Sigmoid colon (tissue), 4 donors: ENCODE measurements around the gene FAM107A.

Experiments
- CTCF ChIP-seq, 4 experiments: fragments of 450-650 bp in 3 of 4; fragments of 200-600 bp in 1 of 4; IDR thresholded peaks; one replicate each; pipeline ENCODE4 v1.5.1; 2016 to 2019; ENCODE audit warnings: antibody characterized with exemption in 4 of 4, mild to moderate bottlenecking in 3 of 4, moderate library complexity in 2 of 4
- EP300 ChIP-seq, 4 donors: sonication (generic); formaldehyde crosslinking; IDR thresholded peaks; one replicate each; pipeline ENCODE4 v1.6.1; 2017; ENCODE audit warnings: antibody characterized with exemption in 4 of 4
- POLR2A ChIP-seq, 2 donors: fragments of 450-650 bp; IDR thresholded peaks; one replicate each; pipeline ENCODE4 v1.6.1; 2016; ENCODE audit warnings: antibody characterized with exemption in 2 of 2, mild to moderate bottlenecking in 2 of 2, moderate library complexity in 2 of 2
- POLR2AphosphoS5 ChIP-seq, 4 donors: sonication (generic); formaldehyde crosslinking; IDR thresholded peaks; one replicate each; pipeline ENCODE4 v1.6.1; 2017; ENCODE audit warnings: antibody characterized with exemption in 4 of 4

- no peak for TF ChIP-seq CTCF (IDR thresholded peaks at IDR 0.05)
- TF ChIP-seq POLR2AphosphoS5 (IDR thresholded peaks at IDR 0.05), result no peak
- no peak for TF ChIP-seq EP300 (IDR thresholded peaks at IDR 0.05)
- TF ChIP-seq POLR2A (IDR thresholded peaks at IDR 0.05), result no peak
Measured at GRCh38 chr3:58521336-58521670, 55.9 kb downstream of the FAM107A start.
